Midbrain (tissue), 1 donor: ENCODE measurements around the gene NANS.
"Not testable (repeated sequence)": the region's sequence is repeated elsewhere in the genome, so short reads cannot be mapped to it uniquely, and the experiment has no call there.

Source experiments
- DNase-seq: peaks from one replicate; lab custom pipeline; 2025; lab: John Stamatoyannopoulos, UW

The NANS gene

GRCh38 chr9:98101868-98102273 lies 45.3 kb downstream of the NANS start:
- no peak for DNase-seq

- no peak for DNase-seq
Measured at GRCh38 chr9:98104445-98104881, 47.9 kb downstream of the NANS start.

GRCh38 chr9:98105006-98105405 lies 48.5 kb downstream of the NANS start:
- no peak for DNase-seq

GRCh38 chr9:98107926-98108325 lies 51.4 kb downstream of the NANS start:
- DNase-seq = no peak

- DNase-seq = no peak
Measured at GRCh38 chr9:98108531-98109031, 52.0 kb downstream of the NANS start.

- DNase-seq = no peak
Measured at GRCh38 chr9:98109052-98109451, 52.5 kb downstream of the NANS start.

- DNase-seq = not testable (repeated sequence)
Measured at GRCh38 chr9:98117097-98117496, 60.6 kb downstream of the NANS start.

- DNase-seq = no peak
Measured at GRCh38 chr9:98117984-98118639, 61.6 kb downstream of the NANS start.

- DNase-seq = peak; percentile 8
Measured at GRCh38 chr9:98118640-98119601, 62.4 kb downstream of the NANS start, which contains the start of gene TRIM14. Gene TRIM14, minus strand, starts transcription at chr9:98119222. Its CDS starts 34 bp downstream, at chr9:98119188.

GRCh38 chr9:98120476-98120875 lies 63.9 kb downstream of the NANS start:
- no peak for DNase-seq

- DNase-seq = no peak
Measured at GRCh38 chr9:98121058-98121457, 64.5 kb downstream of the NANS start.

GRCh38 chr9:98124091-98124490 lies 67.6 kb downstream of the NANS start:
- DNase-seq = not testable (repeated sequence)

- DNase-seq = no peak
Measured at GRCh38 chr9:98124637-98125426, 68.3 kb downstream of the NANS start.

- DNase-seq = no peak
Measured at GRCh38 chr9:98127226-98127625, 70.7 kb downstream of the NANS start.

GRCh38 chr9:98128316-98128715 lies 71.8 kb downstream of the NANS start:
- no peak for DNase-seq

GRCh38 chr9:98129451-98129881 lies 72.9 kb downstream of the NANS start:
- no peak for DNase-seq

- DNase-seq = not testable (repeated sequence)
Measured at GRCh38 chr9:98130060-98130459, 73.5 kb downstream of the NANS start.

GRCh38 chr9:98130576-98131228 lies 74.2 kb downstream of the NANS start:
- no peak for DNase-seq

GRCh38 chr9:98132158-98132557 lies 75.6 kb downstream of the NANS start:
- no peak for DNase-seq
